Measurements from ENCODE around the gene UNC5CL.
"Not testable (repeated sequence)": the region's sequence is repeated elsewhere in the genome, so short reads cannot be mapped to it uniquely, and the experiment has no call there.

UNC5CL gene

DNA sequence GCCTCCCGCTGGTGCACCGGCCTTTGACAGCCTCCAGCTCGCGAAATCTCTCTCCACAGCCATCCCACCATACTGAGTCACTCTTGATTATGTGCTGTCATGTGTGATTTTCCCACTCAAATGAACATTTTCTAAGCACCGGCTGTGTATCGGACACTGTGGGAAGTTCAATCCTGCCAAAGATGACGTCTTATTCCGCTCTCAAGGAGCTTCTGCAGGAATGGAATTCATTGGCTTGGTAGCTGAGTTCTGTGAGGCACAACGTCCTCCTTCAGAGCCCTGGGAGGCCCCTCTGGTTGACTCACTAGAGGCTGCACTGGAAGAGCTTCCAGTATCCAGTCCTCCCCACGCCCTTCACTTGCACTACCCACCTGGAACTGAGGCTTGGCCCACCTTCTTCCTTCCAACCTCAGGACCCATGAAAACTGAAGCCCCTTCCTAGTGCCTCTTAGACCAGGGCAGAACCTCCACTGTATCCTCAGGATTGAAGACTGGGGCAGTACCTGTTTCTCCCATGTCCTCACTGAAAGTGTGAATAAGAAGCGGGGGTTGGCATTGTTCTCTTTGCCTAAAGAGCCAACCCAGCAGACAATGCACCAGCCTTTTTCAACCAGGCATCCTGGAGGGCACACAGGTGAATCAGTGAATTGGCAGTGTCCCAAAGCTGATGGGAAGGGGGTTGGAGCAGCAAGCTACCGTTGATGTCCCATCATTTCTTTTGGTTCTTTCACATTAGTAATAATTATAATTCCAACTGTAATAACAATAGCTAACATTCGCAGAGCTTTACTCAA lies 1.7 kb downstream of the UNC5CL start:
- DNase-seq, result no peak

DNA sequence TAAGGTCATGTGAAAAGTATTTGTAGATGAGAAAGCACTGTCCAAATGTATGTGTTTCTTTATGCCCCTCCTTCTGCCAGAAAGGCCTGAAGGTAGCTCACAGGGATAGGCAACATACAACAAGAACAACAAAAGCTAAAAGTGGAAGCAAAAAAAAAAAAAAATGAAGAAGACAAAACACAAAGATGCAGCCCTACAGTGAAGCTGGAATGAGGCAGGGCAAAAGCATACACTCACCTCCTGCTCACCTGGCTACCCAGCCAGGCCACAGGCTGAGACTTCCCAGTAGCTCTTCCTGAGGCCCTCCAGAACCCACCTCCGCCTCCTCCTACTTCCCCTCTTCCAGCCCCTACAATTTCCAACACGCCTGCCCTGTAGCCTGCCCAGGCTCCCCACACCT lies 2.4 kb downstream of the UNC5CL start:
- no peak for DNase-seq

DNA sequence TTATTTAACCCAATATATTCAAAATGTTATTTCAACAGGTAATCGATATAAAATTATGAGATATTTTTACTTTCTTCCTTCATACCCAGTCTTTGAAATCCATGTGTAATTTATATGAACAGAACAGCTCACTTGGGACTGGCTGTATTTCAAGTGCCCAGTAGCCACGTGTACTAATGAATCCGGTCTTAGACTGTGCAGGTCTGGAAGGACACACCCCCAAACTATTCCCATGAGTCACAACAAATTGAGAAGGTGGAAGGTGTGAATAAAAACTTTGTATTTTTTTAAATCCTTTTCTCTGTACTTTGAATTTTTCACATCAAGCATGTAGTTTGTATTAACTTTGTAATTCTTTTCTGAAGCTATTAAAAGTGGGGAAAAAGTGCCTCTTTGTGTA lies 2.8 kb downstream of the UNC5CL start:
- no peak for DNase-seq

DNA sequence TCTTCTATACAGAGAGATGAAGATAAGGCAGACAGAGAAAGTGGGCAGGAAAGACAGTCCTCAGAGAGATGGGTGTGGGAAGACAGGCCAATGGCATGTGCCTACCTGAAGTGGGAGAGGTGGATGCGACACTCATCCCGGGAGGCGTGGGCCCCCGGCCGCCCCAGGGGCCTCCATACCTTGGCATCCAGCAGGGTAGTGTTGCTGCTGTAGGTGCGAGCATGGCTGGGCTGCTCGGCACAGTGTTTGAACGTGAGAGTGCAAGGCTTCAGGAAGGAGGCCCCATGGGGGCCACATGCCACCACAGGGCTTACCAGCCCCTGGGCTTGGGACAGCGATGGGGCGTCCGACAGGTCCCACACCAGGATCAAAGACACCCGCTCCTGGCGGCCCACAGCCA lies 5.2 kb downstream of the UNC5CL start:
- DNase-seq, result no peak

DNA sequence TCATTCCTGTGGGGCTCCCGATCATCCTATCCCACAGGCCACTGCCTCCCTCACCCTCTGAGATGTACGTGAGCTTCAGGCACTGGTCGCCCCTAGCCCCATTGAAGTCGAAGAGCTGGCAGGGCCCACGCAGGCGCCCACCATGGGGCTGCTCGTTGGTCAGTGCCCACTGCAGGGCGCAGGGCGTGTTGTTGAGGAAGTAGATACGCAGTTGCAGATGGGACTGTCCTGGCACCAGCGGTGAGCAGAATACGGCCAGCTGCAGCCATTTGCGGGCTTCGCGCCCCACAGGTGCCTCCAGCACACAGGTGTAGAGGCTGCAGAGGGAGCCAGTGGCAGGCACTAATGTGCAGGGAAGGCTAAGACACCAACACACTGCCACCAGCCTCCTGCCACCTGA lies 6.2 kb downstream of the UNC5CL start:
- no peak for DNase-seq

DNA sequence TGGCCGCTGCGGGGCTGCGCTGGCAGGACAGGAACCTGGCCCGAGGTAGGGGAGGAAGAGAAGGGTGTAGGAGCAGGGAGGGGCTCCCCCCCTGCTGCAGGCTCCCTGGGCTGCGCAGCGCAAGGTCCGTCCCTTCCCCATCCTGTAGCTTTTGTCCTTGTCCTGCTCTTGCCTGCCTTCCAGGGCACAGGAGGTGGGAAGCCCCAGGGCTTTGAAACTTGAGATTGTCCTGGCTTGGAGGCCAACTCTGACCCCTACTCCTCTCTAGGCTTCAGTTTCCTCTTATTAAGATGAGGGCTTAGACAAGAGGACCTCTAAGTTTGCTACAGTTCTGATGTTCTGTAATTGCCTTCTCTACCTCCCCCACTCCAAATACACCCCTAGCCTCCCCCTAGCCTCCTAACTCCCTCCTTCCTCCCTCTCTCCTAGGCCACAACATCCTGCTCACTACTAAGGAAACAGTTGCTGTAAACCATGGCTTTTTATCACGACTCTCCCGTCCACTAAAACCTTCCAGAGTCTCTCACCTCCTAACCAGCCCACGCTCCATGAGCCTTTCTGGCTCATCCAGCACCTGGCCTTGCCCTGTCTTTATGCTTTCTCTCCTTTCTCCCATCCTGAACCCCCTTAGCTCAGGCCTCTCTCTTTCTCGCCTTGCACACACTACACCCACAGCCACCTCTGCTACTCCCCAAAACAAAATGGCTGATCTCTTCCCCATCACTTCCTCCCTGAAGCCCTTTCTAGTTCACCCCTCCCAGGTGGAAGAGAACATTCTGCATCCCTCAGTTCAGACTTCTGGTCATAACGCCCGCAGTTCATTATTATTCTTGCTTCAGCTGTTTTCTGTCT lies 10.2 kb downstream of the UNC5CL start:
- DNase-seq, result no peak

DNA sequence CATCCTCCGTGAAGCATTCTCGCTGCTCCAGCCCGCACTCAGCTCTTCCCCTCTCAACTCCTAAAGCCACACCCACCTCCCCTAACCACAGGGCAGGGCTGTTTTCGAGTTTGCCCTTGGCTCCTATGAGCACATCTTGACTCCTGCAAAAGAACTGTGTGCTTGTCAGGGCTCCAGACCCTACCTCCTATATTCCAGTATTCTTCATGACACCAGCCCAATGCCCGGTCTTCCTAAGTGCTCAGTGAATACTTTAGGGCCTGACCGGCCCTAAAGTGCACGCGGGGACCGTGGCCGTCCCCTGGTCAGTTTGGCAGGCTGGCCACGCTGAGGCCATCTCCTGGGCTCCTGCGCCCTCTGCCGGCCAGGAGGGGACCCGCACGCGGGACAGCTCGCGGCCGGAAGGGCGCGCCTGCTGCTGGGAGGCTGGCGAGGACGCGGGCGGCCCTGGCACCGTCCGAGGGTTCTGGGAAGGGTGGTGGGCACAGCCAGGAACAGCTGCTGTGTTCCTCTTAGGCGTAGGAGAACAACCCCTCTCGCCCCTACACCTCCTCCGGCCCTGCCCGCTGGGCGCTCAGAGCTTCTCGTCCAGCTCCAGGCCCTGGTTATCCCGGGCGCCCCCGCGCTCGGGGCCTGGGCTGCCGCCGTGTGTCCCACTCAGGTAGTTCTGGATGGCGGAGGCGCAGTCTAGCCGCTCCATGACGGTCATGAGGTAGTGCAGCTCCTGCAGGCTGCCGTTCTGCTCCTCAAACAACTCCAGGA lies 11.0 kb downstream of the UNC5CL start:
- DNase-seq, result peak; percentile 83 to 84

DNA sequence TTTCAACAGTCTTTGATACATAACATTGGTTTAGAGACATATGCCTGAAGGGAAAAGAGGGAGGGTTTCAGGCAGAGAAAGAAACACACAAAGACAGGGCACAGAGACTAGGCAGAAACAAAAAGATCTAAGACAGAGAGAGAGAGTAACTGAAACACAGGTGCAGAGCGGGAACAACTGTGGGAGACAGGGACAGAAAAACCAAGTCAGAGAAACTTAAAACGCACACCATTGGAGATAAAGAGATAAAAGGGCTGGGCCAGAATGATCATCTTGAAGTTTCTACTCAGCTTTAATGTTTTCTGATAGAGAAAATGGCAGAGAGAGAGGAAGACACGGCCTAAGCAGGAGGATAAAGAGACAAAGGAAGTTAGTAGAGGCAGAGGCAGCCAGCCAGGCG lies 11.8 kb downstream of the UNC5CL start:
- no peak for DNase-seq

DNA sequence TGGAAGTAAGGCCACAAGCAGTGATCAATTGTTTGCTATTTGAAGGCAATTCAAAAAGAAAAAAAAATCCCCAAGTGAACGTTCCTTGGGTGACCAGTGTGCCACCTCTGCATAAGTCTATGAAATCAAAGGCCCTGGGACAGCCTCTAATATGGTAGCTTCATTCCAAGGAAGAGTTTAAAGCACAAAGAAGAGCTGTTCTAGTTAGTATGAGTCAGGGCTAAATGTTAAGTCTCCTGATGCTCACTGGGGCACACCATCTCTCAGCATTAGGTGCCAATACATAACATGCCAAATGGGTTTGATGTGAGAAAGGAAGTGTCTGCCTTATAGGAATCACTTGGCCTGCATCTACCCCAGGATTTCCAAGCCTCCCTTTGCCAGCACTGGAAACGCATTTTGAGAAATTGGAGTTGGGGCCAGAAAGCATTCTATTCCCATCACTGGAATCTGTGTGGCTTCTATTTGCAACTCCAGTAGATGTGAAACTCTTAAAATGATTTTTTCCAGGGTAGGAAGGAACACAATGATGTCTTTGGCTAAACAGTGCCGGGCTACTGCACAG lies 13.0 kb downstream of the UNC5CL start:
- no peak for DNase-seq

DNA sequence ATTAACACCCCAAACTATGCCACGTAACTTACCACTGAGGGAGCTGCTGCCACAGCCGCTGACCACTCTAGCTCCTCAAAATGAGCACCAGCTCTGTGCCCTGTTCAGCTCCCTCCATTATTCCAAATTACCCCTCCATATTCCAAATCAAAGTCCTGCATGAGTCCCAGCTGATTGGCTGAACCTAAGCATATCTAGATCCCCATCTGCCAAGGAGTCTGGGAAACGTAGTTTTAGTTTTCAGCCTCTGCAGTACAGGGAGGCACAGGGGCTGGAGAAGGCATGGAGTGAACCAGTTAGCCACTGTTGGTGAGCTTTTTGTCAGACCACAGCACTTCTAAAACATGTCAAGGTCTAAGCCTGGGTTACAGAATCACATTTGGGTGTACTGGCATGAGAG lies 15.9 kb downstream of the UNC5CL start:
- DNase-seq, result no peak

DNA sequence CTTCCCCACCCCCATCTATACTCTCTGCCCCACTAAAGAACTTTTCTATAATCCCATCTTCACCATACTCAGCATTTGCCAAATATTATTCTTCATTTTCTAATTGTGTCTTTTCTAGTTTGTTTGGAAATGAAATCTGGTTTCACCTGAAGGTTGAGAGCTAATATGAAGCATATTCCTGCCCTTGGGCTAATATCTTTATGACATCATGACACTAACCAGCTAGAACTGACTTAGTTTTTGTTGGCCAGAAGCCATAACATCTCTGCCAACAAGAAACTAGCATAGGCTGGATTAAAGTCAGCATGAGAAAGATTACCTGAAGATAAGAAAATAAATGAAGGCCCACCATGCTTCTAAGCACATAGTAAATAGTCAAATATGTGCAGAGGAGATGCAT lies 16.7 kb downstream of the UNC5CL start:
- no peak for DNase-seq

DNA sequence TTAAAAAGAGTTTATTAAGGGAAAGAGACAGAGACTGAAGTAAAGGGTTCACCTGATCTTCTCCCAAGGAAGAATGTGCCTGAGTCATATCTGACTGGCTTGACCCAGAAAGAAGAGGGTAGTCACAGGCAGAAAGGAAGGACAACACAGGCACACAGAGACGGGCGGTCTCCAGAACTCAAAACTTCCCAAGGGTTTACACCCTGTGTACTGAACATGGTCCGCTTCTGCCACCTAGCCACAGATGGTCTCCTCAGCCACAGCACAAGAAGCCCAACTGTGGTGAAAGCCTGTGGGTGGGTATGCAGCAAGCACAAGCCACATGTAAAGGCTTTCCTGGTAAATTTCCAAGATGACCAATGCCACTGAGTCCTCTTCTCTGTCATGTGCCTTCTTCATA lies 17.2 kb downstream of the UNC5CL start:
- no peak for DNase-seq

DNA sequence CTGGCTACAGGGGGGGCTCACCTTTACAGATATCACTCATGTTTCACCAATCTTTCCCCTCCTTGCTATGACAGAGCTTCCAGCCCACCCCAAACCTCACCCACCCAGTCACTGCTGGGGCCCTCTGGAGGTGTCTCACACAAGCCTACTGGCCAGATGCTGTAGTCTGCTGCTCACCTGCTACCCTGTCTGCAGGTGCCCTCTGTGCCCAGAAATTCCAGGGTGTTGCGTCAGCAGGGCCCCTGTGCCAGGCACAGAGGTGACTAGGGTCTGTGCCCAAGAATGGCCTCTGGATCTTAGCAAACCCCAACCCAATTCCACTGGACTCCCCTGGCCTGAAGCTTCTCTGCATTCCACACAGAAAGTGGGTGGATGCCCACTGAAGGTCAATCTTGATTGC lies 21.4 kb downstream of the UNC5CL start:
- DNase-seq, result no peak

DNA sequence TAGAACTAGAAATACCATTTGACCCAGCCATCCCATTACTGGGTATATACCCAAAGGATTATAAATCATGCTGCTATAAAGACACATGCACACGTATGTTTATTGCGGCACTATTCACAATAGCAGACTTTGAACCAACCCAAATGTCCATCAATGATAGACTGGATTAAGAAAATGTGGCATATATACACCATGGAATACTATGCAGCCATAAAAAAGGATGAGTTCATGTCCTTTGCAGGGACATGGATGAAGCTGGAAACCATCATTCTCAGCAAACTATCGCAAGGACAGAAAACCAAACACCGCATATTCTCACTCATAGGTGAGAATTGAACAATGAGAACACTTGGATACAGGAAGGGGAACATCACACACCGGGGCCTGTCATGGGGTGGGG lies 23.2 kb downstream of the UNC5CL start:
- DNase-seq, result not testable (repeated sequence)

DNA sequence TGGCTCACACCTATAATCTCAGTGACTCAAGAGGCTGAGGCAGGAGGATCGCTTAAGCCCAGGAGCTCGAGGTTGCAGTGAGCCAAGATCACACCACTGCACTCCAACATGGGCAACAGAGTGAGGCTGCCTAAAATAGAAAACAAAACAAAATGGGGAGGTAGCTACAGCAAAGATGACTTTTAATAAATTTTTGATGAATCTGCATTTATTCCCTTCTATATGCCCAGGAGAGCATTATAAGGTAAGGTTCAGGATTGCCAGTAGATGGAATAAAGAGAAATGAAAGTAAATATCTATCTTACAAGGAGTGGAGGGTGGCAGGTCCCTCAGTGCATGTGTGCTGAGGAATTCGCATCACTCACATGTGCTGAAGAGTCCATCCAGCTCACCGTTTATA lies 24.2 kb downstream of the UNC5CL start:
- no peak for DNase-seq

DNA sequence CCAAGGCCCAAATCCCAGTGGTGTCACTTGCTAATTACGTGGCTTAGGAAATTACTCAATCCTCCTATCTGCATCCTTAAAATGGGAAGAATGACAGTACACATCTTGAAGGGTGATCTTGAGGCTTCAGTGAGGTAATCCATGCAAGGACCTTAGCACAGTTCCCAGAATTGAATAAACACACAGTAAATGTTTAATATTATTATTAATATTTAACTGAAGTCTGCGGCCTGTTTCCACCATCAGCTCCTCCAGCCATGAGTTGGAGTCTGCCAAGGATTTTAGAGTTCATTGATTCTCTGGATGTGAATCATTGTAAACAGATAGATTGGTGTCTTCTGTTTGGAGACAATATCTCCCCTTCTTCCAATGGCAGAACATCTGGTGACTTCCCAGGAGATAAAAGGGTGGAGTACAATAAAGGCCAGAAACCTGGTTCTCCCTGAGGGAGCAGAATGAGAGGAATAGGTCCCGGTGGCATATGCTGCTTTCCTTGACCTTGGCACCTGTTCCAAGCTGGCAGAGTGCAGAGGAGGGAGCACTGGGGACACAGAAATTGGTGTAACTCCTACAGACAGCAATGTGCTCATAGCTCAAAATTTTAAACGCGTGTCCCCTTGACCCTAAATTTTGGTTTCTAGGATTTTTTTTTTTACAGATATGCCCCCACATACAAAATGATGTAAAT lies 25.4 kb downstream of the UNC5CL start:
- no peak for DNase-seq

DNA sequence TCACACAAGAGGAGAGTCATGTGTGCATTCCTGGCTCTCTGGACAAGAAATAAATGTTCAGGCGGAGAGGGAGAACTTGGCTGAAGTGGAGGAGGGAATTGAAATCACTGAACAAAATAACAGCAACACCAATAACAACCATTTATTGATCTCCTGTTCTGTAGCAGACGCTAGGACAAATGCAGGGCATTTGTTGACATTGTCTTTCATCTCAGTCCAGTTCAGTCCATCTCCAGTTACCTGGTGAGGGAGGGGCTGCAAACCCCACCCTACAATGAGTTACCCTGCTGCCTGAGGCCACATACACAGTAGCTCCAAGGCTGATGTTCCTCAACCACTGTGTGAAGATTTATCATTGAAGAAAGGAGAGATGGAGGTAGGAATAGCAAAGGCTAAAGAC lies 27.3 kb downstream of the UNC5CL start:
- DNase-seq, result no peak

DNA sequence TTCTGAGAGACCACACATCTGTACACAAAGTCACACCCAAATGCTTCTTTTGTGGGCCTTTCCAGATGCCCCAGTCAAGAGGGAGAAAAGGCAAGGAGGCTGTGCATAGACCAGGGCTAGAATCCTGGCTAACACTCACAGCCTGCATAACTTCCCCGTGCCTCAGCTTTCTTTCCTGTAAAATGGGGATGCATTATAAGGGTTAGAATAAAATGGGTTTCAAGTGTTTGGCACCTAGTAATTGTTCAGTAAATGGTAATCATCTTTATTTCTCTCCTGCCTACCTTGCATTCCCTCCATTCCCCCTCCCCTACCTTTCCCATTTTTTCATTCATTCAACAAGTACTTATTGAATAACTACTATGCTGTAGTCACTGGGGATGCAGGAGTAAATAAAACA lies 29.4 kb downstream of the UNC5CL start:
- no peak for DNase-seq

DNA sequence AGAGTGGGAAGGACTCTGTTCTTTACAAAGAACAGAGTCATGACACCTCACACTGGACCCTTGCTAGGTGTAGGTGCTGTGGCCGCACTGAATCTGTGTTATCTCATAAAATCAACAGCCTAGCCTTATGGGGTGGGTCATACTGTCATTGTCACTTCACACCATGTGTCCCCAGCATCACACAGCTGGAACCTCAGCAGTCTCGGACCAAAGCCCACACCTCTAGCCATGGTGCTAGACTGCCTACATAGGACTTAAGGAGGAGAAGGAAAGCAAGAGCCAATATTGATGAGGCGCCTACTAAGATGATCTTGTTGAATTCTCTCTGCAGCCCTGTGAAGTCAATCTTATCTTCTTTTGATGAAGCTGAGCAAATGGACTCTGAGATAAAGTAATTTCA lies 31.0 kb downstream of the UNC5CL start:
- DNase-seq, result no peak

DNA sequence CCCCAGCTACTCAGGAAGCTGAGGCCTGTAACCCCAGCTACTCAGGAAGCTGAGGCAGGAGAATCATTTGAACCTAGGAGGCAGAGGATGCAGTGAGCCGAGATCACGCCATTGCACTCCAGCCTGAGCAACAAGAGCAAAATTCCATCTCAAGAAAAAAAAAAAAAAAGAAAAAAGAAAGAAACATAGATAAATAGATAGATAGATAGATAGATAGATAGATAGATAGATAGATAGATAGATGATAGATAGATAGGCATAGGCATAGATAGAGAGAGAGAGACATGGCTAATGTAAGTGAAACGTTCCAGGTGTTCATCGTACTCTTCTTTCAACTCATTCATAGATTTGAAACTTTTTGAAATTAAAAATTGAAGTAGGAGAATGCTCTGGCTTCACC lies 32.0 kb downstream of the UNC5CL start:
- DNase-seq, result not testable (repeated sequence)

DNA sequence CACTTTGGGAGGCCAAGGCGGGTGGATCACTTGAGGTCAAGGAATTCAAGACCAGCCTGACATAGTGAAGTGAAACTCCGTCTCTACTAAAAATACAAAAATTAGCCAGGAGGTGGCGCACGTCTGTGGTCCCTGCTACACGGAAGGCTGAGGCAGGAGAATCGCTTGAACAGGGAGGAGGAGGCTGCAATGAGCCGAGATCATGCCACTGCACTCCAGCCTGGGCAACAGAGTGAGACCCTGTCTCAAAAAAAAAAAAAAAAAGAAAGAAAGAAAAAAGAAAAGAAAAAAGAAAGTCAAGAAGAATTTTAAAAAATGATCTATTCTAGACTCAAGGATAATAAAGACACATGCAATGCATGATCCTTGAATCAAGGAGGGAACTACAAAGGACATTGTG lies 32.8 kb downstream of the UNC5CL start:
- DNase-seq, result peak; percentile 47 to 65

DNA sequence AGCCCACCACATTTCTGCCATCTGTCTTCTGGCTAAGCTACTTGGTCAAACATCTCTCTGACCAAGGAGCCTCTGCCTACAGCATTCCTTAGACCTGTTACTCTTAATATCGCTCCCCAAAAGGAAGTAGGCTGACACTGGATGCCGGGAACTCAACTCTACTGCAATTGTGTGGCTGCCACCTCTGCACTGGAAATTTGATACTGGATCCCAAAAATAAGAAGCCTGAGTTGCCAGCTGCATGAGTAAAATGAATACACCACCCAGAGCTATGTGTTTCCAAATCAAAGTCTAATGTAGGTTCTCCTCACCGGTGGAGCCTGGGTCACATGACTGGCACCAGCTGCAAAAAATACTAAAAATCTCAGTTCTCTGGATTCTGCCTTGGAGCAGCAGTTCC lies 36.9 kb downstream of the UNC5CL start:
- DNase-seq, result no peak

DNA sequence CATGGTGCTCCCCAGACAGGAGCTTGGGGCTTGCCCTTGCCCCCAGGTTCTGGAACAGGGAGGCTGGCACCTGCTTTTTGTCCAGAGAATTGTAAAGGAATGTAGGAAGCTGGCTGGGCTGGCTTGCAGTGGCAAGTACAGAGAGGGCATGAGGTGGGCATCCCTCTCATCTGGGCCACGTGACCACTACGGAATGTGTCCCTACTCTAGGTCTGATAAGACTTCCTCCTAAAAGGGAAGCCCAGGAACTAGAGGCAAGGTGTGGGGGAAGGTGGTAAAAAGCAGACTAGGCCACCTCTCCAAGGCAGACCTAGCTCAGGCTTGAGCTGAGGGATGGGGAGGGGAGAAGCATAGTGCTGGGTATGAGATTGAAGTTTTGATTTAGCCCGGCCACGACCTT lies 38.8 kb downstream of the UNC5CL start:
- no peak for DNase-seq
